ENCODE measurements around the gene ZBBX.

Gene ZBBX

GRCh38 chr3:167396075-167396474, 16.0 kb upstream of the ZBBX start:
- CTCF ChIA-PET, result interaction anchor here (0.9 to 8.6 kb wide), 5 partner anchors 8 to 486 kb away, joined by 3 to 68 read pairs (median 5); partner anchors contain the start of gene ZBBX
- POLR2A ChIA-PET, result no interaction called here
- no peak for TF ChIP-seq CTCF (IDR thresholded peaks at IDR 0.05; ENCODE audit: control extremely low read depth, extremely low read depth, low read depth, missing control alignments)
- DNase-seq (ENCODE audit: extremely low spot score), result no peak

- ChIA-PET POLR2A (no interaction called here), CTCF (interaction anchor here (1.2 to 8.6 kb wide), 3 partner anchors 15 to 488 kb away, joined by 3 to 68 read pairs (median 5); partner anchors contain the start of gene ZBBX)
- TF ChIP-seq CTCF (IDR thresholded peaks at IDR 0.05; ENCODE audit: control extremely low read depth, extremely low read depth, low read depth, missing control alignments), result no peak
- DNase-seq (ENCODE audit: extremely low spot score), result no peak
Observed at GRCh38 chr3:167394003-167394402, 13.9 kb upstream of the ZBBX start.

- POLR2A ChIA-PET, result no interaction called here
- DNase-seq (ENCODE audit: extremely low spot score), result no peak
- CTCF ChIA-PET, result interaction anchor here (1.0 to 5.6 kb wide), 5 partner anchors 10 to 500 kb away, joined by 4 to 66 read pairs (median 5); no protein-coding TSS in a partner anchor
- TF ChIP-seq CTCF (IDR thresholded peaks at IDR 0.05; ENCODE audit: control extremely low read depth, extremely low read depth, low read depth, missing control alignments), result no peak
Observed at GRCh38 chr3:167382155-167382554, 2.1 kb upstream of the ZBBX start.

- CTCF ChIA-PET, result interaction anchor here (1.3 kb wide), 1 partner anchor 9 kb away, joined by 3 read pairs; no protein-coding TSS in a partner anchor
- no peak for TF ChIP-seq CTCF (IDR thresholded peaks at IDR 0.05; ENCODE audit: control extremely low read depth, extremely low read depth, low read depth, missing control alignments)
- POLR2A ChIA-PET, result no interaction called here
- DNase-seq (ENCODE audit: extremely low spot score), result no peak
Observed at GRCh38 chr3:167375478-167375877, 4.6 kb downstream of the ZBBX start.

- TF ChIP-seq CTCF (IDR thresholded peaks at IDR 0.05; ENCODE audit: control extremely low read depth, extremely low read depth, low read depth, missing control alignments), result no peak
- POLR2A ChIA-PET, result no interaction called here
- CTCF ChIA-PET, result interaction anchor here (2.0 kb wide), 1 partner anchor 9 kb away, joined by 12 read pairs; the partner anchor contains the start of gene ZBBX
- no peak for DNase-seq (ENCODE audit: extremely low spot score)
Observed at GRCh38 chr3:167372138-167372537, 8.0 kb downstream of the ZBBX start.

- ChIA-PET POLR2A (no interaction called here), CTCF (no interaction called here)
- TF ChIP-seq CTCF (IDR thresholded peaks at IDR 0.05; ENCODE audit: control extremely low read depth, extremely low read depth, low read depth, missing control alignments), result no peak
- DNase-seq (ENCODE audit: extremely low spot score), result no peak
Observed at GRCh38 chr3:167361948-167362347, 18.1 kb downstream of the ZBBX start.
